ENCODE measurements around the gene MYO10.
"Not testable (repeated sequence)": the region's sequence is repeated elsewhere in the genome, so short reads cannot be mapped to it uniquely, and the experiment has no call there.

The MYO10 gene

DNA sequence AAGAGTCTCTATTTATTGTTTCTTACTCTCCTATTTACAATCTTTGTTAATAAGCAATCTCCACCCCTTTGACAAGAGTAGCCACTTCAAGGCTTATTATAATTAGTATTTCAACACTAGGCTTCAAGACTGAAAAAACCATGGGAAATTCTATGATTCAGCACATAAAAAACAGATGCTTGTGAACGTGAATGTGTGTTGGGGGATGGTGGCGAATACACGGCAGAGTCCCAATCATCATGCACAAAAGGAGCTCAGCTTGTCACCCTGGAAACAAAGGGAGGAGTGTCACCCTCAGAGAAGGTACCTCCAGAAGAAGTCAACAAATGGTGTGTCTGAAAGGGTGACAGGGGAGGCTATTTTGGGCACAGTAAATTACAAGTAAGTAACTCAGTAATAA lies 162.1 kb downstream of the MYO10 start:
- no peak for DNase-seq

DNA sequence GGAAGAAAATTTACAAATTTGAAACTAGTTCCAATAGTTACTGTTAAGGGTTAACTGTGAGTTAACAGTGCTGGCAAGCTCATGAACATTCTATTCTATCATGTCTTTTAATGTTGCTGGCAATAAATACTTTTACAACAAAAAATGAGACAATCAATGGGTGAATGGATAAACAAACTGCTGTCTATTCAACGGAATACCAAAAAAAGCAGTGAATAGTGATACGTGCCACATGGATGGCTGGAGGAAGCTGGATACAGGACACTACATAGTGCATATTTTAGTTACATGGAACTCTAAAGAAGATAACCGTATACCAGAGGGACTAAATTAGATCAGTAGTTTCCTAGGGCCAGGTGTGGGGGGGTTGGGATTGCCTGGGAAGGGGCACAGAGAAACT lies 163.5 kb downstream of the MYO10 start:
- no peak for DNase-seq

GRCh38 chr5:16768184-16768583 lies 167.9 kb downstream of the MYO10 start:
- no peak for DNase-seq

DNA sequence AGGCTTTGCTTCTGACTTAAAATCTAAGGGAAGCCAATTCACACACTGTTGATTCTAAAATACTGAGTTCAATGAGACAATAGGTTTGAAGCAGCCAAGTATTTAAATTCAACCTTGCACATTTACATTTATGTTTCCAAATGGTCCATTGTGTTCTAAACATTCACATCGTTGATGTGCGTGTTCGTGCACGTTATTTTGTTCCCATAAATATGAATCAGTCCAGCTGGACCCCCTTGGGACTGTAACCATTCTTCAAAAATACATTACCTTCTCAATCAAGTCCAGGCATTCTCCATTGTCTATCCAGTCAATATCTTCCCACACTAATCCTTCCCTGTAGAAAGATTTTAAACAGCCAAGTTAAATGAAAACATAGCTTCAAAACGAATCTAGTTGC lies 172.9 kb downstream of the MYO10 start:
- DNase-seq: no peak

DNA sequence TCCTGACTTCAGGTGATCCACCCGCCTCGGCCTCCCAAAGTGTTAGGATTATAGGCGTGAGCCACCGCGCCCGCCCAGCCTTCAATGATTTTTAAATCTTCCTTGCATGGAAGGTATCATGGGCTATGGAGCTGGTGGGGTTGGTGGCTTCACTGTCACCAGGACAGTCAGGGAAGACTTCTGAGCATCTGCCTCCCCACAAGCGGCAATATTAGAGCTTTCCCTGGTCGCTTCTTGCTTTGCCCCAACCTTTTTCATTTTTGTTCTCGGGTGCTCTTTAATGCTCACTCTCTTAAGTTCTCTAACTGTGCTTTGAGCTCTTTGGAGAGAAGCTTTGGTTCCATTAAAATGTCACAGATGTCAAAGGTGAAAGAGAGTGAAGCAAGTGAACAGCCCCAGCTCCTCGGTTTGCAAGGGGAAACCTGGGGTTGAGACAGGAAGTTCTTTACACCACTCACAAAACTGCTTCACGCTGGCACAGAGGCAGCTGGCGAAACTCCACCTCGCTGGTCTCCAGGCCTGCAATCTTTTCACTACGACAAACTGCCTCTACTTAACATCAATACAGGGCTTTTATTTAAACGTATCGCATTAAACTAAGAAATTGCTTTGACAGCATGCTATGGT lies 176.8 kb downstream of the MYO10 start:
- DNase-seq: no peak

GRCh38 chr5:16757989-16758501 lies 178.0 kb downstream of the MYO10 start:
- no peak for DNase-seq

DNA sequence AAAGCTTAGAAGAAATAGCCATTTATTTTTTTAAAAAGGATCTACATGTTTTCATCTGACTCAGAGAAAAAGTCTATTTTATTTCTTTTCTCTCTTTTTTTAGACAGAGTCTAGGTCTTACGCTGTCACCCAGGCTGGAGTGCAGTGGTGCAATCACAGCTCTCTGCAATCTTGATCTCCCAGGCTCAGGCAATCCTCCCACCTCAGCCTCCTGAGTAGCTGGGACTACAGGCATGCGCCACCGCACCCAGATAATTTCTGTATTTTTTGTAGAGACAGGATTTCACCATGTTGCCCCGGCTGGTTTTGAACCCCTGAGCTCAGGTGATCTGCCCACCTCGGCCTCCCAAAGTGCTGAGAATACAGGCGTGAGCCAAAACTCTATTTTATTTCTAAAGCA lies 178.5 kb downstream of the MYO10 start:
- not testable (repeated sequence) for DNase-seq

DNA sequence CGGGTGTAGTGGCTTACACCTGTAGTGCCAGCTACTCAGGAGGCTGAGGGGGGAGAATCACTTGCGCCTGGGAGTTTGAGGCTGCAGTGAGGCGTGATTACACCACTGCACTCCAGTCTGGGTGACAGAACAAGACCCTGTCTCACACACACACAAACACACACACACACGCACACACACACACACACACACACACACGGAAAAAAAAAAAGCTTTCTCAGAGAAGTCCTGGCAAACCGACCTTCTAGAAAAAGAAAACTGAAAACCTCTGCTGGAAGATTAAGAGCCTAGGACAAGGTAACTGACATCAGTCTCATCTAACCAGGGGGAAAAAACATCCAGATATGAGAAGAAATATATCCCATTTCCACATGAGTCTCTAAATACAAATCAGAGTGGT lies 178.9 kb downstream of the MYO10 start:
- no peak for DNase-seq

- no peak for DNase-seq
These were observed 179.4 kb downstream of the MYO10 start for GRCh38 chr5:16756692-16757091.

DNA sequence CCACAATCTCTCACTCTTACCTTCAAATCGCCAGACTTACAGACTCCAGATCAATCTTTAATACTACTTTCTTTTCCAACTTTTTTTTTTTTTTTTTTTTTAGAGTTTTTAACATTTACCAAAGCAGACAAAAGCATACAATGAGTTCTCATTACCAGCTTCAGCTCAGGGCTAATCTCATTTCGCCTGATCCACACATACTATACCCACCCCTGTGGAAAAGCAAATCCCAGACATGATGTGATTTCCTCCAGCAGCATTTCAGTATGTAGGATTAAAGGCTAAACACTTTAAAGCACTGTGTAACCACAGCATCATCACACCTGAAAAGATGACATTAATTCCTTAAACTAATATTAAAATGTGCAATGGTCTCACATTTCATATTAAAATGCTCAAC lies 180.4 kb downstream of the MYO10 start:
- no peak for DNase-seq

DNA sequence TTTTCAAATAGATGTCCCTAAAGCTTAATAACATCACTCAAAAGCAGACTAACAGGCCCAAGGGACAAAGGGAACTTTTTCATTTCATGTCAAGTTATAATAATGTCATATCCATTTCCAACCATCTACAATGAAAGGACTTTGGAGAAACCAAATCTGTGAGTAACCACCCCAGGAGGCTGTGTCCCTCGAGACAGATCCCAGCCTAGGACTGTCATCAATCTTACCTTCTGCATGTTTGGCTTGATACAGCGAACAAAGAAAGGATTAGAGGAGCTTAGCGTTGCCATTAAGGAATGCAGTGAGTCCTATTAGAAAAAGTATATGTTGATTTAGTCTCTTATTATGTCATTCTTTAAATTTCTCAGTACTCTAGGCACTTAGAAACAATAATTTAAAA lies 181.5 kb downstream of the MYO10 start:
- no peak for DNase-seq

GRCh38 chr5:16754086-16754485 lies 182.0 kb downstream of the MYO10 start:
- DNase-seq: no peak

- DNase-seq: no peak
These were observed 185.6 kb downstream of the MYO10 start for GRCh38 chr5:16750445-16750844.

- no peak for DNase-seq
These were observed 186.5 kb downstream of the MYO10 start for GRCh38 chr5:16749626-16750025.

DNA sequence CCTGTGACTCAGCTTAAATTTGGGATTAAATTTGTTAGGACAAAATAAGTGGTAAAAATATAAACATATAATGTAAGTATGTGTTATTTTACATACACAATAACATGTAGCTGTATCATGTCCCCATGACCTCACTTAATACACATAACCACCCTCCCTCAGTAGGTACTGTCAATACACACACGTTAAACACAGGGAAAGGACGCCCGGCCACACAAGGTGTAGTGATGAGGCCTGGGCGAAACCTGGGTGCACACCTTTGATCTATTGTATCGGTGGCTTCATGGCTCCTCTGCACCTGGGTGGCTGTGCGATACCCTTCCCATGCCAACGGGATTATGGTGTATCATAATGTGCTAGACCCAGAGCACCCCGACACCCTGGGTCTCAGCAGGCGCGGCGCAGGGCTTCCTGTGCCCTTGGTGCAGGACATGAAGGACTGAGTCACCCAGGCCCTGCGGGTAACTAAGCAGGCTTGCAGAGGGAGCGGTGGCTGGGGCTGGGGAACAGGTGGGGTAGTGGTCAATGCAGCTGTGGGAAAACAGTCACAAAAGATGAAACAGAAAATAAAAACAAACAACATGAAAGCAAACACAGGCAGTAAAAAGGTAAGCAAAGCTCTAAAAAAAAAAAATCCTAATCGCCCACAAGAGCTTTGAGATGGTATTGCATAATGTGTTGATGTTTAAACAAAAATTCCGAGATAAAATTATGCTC lies 191.8 kb downstream of the MYO10 start:
- no peak for DNase-seq

DNA sequence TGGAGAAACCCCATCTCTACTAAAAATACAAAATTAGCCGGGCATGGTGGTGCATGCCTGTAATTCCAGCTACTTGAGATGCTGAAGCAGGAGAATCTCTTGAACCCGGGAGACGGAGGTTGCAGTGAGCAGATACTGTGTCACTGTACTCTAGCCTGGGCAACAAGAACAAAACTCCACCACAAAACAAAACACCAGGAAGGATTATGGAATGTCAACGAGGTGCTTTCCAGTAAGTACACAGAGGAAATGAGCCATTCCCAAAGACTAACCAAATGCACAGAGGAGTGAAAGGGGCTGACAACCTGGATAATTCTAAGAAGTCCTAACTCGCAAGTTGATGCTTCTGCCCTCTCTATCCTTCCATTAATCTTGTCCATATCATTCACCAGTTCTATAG lies 193.2 kb downstream of the MYO10 start:
- no peak for DNase-seq

GRCh38 chr5:16740811-16741392 lies 195.2 kb downstream of the MYO10 start:
- DNase-seq: no peak

DNA sequence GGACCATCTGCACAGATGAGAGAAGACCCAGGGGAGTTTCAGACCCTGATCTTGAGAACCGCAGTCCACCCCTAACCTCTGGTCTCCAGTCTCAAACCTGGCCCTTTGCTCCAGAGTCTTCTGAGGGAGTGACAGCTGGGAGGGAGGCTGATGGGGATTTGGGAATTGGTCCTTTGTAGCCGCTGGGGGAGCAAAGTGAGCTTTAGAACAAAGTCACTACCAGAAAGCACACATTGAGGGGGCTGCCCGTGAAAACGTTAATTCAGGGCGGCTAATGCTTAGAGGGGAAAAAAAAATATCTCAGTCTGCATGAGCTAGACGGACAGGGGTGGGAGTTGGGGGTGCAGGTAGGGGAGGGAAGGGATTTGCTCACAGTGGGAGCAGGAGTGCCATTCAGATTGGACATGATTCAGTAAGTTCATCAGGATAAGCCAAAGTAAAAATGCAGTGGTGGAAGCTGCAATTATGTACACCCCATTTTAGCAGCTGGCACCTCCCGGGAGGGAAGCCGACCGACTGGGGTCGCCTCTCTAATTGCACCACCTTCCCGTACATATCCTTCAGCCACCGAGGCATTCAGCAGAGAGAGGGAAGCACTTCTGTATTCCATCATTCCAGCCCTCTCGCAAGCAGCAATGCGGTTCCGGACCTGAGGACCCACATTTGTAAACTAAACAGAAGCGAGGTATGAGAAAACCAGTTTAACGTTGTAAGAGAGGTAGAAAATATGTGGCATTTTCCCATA lies 195.8 kb downstream of the MYO10 start:
- DNase-seq: no peak

DNA sequence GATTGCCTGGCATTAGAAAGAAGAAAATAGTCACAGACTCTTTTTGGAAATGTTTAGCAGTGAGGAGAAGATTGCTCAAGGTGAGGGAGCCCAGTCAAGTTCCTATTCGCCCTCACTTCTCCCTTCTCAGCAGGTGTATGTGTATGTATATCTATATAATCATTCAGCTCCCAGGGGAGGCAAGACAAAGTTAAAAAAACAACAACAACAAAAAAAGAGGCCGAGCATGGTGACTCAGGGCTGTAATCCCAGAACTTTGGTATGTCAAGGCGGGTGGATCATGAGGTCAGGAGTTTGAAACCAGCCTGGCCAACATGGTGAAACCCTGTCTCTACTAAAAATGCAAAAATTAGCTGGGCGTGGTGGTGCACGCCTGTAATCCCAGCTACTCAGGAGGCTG lies 197.7 kb downstream of the MYO10 start:
- not testable (repeated sequence) for DNase-seq

- no peak for DNase-seq
These were observed 198.3 kb downstream of the MYO10 start for GRCh38 chr5:16737620-16738364.

DNA sequence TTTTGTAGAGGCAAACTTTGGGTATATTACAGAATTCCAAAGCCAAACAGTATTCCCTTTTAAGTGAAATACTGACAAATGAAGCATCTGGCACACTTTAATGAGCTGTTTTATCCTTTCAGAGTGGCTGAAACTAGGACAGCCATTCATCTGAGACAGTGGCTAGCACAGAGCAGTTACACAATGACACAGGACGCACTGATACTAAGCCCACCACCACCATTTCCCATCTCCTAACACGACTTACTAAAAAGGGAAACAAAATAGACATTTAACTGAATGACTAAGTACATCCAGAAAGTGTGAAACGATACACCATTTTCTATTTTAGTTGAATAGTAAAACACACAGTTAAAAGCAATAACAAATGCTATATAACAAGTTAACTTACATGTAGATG lies 198.9 kb downstream of the MYO10 start:
- no peak for DNase-seq

DNA sequence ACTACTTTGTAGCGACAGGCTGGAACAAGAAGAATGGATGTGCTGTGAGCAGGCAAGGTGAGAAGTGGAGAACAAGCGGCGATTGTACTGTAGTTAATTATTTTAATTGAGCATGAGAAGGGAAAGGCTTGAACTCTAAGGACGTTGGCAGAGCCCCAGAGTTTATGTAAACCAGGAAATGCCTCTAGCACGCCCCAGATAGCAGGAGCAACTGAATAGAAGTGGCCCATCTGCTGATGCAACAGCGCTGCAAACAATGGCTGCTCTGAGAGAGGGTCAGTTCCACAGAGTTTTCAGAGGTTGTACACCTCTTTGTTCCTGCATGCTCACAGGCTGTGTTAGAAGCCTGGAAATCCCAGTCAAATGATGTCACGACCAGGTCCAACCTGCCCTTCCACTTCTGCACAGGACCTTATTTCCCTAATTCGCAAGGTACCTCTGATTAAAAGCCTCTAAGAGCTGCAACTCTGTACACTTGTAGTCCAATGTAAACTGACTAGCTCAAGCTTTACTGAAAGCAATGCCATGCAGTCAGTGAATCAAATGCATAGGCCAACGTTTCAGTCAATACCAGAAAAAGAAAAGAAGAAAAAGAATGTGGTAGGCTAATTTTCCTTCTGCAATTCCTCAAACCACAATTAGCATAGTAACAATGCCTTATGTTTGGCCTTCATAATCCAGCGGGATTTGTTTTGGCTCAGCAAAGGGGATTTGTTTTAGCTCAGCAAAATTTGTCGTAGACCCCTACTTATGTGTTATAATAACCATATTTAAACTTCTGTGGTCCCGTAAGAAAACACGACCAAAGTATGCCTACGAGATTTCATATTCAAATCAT lies 199.7 kb downstream of the MYO10 start:
- no peak for DNase-seq
